A549 (cell line): ENCODE results near the gene LLCFC1. TPM values are rescaled to one million over a fixed set of nuclear protein-coding genes. Genes with fewer than 3 reads are reported as not detected.

ENCODE experiments used
- ATAC-seq, 2 experiments: fragments of 200-7000 bp in 1 of 2; fragments of >200 bp in 1 of 2; cut with Nextera tagmentation in 1 of 2; cut with Tn5 transposase in 1 of 2; 3 replicates each; pipeline versions ENCODE4 v1.8.0 to v1.9.1; 2018 to 2020; ENCODE audit warnings: mild to moderate bottlenecking in 1 of 2, moderate library complexity in 1 of 2
- CTCF ChIA-PET: fragments of 300-600 bp; sonication (Branson Sonifier 250); formaldehyde crosslinking; extraction: SDS; loops from one replicate; lab custom pipeline; 2021; ENCODE audit warnings: antibody characterized with exemption, inconsistent platforms; lab: Yijun Ruan, JAX
- POLR2A ChIA-PET: fragments of 350-600 bp; formaldehyde crosslinking; extraction: SDS; loops from one replicate; lab custom pipeline; 2021; ENCODE audit warnings: antibody characterized with exemption, inconsistent platforms; lab: Yijun Ruan, JAX
- DNase-seq, 2 experiments: peaks; one replicate each; pipeline versions ENCODE4 v3.0.0 to v3.0.0-alpha.2; 2011 to 2016; ENCODE audit warnings: low read depth in 1 of 2, low spot score in 1 of 2
- FAIRE-seq: peaks from 2 replicates; lab custom pipeline; 2011; peaks lifted over from hg19 to GRCh38; lab: Jason Lieb, UNC
- H3K27ac ChIP-seq, 2 experiments: fragments of >200 bp; sonication (Bioruptor Twin); formaldehyde crosslinking; 3 replicates each; pipeline ENCODE4 v1.5.1; 2016 to 2017
- H3K4me1 ChIP-seq: fragments of >200 bp; sonication (Bioruptor Twin); formaldehyde crosslinking; 3 replicates; pipeline ENCODE4 v1.6.1; 2016
- H3K4me2 ChIP-seq: fragments of >200 bp; sonication (Bioruptor Twin); formaldehyde crosslinking; 3 replicates; pipeline ENCODE4 v1.6.1; 2016
- H3K4me3 ChIP-seq: fragments of >200 bp; sonication (Bioruptor Twin); formaldehyde crosslinking; 3 replicates; pipeline ENCODE4 v1.5.1; 2016
- H3K9me3 ChIP-seq: fragments of >200 bp; sonication (Bioruptor Twin); formaldehyde crosslinking; 3 replicates; pipeline ENCODE4 v1.6.1; 2016
- ATOH8 ChIP-seq: fragments of 250-450 bp; sonication (Bioruptor Pico); IDR thresholded peaks from 2 replicates; pipeline ENCODE4 v1.5.0; 2020; ENCODE audit warnings: low read depth, mild to moderate bottlenecking, moderate library complexity
- BCL3 ChIP-seq: fragments of >200 bp; sonication (Bioruptor Twin); formaldehyde crosslinking; IDR thresholded peaks from 3 replicates; pipeline ENCODE4 v1.6.1; 2016
- BHLHE40 ChIP-seq: IDR thresholded peaks from 2 replicates; pipeline ENCODE4 v1.6.1; 2012; ENCODE audit warnings: low read depth, low read length, inconsistent platforms
- CBX2 ChIP-seq: fragments of 200-600 bp; sonication (generic); IDR thresholded peaks from 2 replicates; pipeline ENCODE4 v1.6.1; 2016; ENCODE audit warnings: low read depth, mild to moderate bottlenecking, borderline replicate concordance
- EHF ChIP-seq: fragments of 250-450 bp; sonication (Bioruptor Pico); IDR thresholded peaks from 2 replicates; pipeline ENCODE4 v1.5.0; 2020; ENCODE audit warnings: mild to moderate bottlenecking
- GATA3 ChIP-seq: IDR thresholded peaks from 2 replicates; pipeline ENCODE4 v1.6.1; 2012; ENCODE audit warnings: borderline replicate concordance
- HOXA7 ChIP-seq: fragments of 250-450 bp; sonication (Bioruptor Pico); IDR thresholded peaks from 2 replicates; pipeline ENCODE4 v1.5.0; 2020; ENCODE audit warnings: mild to moderate bottlenecking, moderate library complexity
- KDM5A ChIP-seq: fragments of 200-600 bp; sonication (generic); IDR thresholded peaks from 2 replicates; pipeline ENCODE4 v1.6.1; 2016; ENCODE audit warnings: antibody characterized with exemption, mild to moderate bottlenecking
- MYC ChIP-seq: IDR thresholded peaks from 2 replicates; pipeline ENCODE4 v1.6.1; 2012; ENCODE audit warnings: mild to moderate bottlenecking, inconsistent platforms, low read length, improper control_type of control experiment, borderline replicate concordance
- POLR2AphosphoS2 ChIP-seq: conservative IDR thresholded peaks from 2 replicates; pipeline ENCODE4 v1.6.1; 2012; ENCODE audit warnings: low read length, improper control_type of control experiment, inconsistent platforms
- RAD21 ChIP-seq, 2 experiments: fragments of >200 bp in 1 of 2; sonication (Bioruptor Twin) in 1 of 2; formaldehyde crosslinking in 1 of 2; IDR thresholded peaks in 1 of 2; conservative IDR thresholded peaks in 1 of 2; 2 replicates in 1 of 2; 3 replicates in 1 of 2; pipeline ENCODE4 v1.6.1; 2012 to 2018; ENCODE audit warnings: inconsistent platforms in 1 of 2
- RCOR1 ChIP-seq: fragments of 150-350 bp; IDR thresholded peaks from 2 replicates; pipeline ENCODE4 v1.6.1; 2014; ENCODE audit warnings: antibody characterized with exemption, low read length, low read depth
- RNF2 ChIP-seq: fragments of 200-600 bp; sonication (generic); IDR thresholded peaks from 2 replicates; pipeline ENCODE4 v1.6.1; 2016; ENCODE audit warnings: low read depth, mild to moderate bottlenecking, antibody characterized with exemption, moderate library complexity, borderline replicate concordance
- TFCP2L1 ChIP-seq: fragments of 250-450 bp; sonication (Bioruptor Pico); IDR thresholded peaks from 2 replicates; pipeline ENCODE4 v1.5.0; 2021; ENCODE audit warnings: mild to moderate bottlenecking
- USF2 ChIP-seq: fragments of 450-650 bp; IDR thresholded peaks from 2 replicates; pipeline ENCODE4 v1.6.1; 2014; ENCODE audit warnings: antibody characterized with exemption
- ZC3H11A ChIP-seq: fragments of 450-650 bp; IDR thresholded peaks from 2 replicates; pipeline ENCODE4 v1.6.1; 2014; ENCODE audit warnings: antibody characterized with exemption, mild to moderate bottlenecking
- WGBS: methylation state at CpG from one replicate; pipeline ENCODE4 v1.1.6; 2017; ENCODE audit errors: missing lambda C conversion rate; 5-methylcytosine and 5-hydroxymethylcytosine counted together
- polyA plus RNA-seq, 4 experiments: library from polyadenylated mRNA; depleted of rRNA in 3 of 4; stranded (reverse); fragments of >200 nt; fragmentation: RNase III in 1 of 4; extraction: RNeasy Plus Mini Kit Qiagen cat#74134 plus additional on column Dnase treatment in 1 of 4; gene quantifications; 2 replicates in 3 of 4; 3 replicates in 1 of 4; pipeline ENCODE4 v1.2.3, GENCODE V29; 2011 to 2017
- TF ChIP-seq, protein P1 (sequence below): IDR thresholded peaks from 2 replicates; pipeline ENCODE4 v1.6.1; 2012; ENCODE audit warnings: low read depth, borderline replicate concordance
- TF ChIP-seq, protein P2 (sequence below): fragments of 200-600 bp; sonication (generic); IDR thresholded peaks from 2 replicates; pipeline ENCODE4 v1.6.1; 2016; ENCODE audit warnings: antibody characterized with exemption, mild to moderate bottlenecking, moderate library complexity

Gene LLCFC1
- polyA plus RNA-seq, 2 of the 4 experiments (the other 2 are of a cell fraction), result not detected

GRCh38 chr7:142890874-142891485, 48.3 kb upstream of the LLCFC1 start (continued):
- TF ChIP-seq GATA3 (no peak), POLR2AphosphoS2 (no peak), USF2 (no peak), TFCP2L1 (no peak), CBX2 (no peak)

- TF ChIP-seq, protein P1, sequence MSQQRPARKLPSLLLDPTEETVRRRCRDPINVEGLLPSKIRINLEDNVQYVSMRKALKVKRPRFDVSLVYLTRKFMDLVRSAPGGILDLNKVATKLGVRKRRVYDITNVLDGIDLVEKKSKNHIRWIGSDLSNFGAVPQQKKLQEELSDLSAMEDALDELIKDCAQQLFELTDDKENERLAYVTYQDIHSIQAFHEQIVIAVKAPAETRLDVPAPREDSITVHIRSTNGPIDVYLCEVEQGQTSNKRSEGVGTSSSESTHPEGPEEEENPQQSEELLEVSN, result no peak
- no peak for TF ChIP-seq EHF (CRISPR knock-in tag)
- no peak for TF ChIP-seq KDM5A
- no peak for TF ChIP-seq RAD21 (conservative IDR thresholded peaks at IDR 0.05 in 1 of 2, IDR thresholded peaks at IDR 0.05 in 1 of 2)
- no peak for TF ChIP-seq ZC3H11A
- TF ChIP-seq RCOR1, result no peak
- TF ChIP-seq HOXA7 (CRISPR knock-in tag), result no peak
- no peak for TF ChIP-seq RNF2
- TF ChIP-seq BCL3, result no peak
- no peak for TF ChIP-seq ATOH8 (CRISPR knock-in tag)
- TF ChIP-seq, protein P2, sequence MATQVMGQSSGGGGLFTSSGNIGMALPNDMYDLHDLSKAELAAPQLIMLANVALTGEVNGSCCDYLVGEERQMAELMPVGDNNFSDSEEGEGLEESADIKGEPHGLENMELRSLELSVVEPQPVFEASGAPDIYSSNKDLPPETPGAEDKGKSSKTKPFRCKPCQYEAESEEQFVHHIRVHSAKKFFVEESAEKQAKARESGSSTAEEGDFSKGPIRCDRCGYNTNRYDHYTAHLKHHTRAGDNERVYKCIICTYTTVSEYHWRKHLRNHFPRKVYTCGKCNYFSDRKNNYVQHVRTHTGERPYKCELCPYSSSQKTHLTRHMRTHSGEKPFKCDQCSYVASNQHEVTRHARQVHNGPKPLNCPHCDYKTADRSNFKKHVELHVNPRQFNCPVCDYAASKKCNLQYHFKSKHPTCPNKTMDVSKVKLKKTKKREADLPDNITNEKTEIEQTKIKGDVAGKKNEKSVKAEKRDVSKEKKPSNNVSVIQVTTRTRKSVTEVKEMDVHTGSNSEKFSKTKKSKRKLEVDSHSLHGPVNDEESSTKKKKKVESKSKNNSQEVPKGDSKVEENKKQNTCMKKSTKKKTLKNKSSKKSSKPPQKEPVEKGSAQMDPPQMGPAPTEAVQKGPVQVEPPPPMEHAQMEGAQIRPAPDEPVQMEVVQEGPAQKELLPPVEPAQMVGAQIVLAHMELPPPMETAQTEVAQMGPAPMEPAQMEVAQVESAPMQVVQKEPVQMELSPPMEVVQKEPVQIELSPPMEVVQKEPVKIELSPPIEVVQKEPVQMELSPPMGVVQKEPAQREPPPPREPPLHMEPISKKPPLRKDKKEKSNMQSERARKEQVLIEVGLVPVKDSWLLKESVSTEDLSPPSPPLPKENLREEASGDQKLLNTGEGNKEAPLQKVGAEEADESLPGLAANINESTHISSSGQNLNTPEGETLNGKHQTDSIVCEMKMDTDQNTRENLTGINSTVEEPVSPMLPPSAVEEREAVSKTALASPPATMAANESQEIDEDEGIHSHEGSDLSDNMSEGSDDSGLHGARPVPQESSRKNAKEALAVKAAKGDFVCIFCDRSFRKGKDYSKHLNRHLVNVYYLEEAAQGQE, result no peak
- TF ChIP-seq MYC, result no peak
- TF ChIP-seq BHLHE40, result no peak
- CTCF ChIA-PET, result no interaction called here
- DNase-seq, result no peak
- POLR2A ChIA-PET, result no interaction called here
- Histone ChIP-seq H3K9me3 (no peaks in the 10 kb centered on the region), H3K27ac (no peak overlapping the region), H3K4me2 (no peak overlapping the region), H3K4me1 (no peaks in the 10 kb centered on the region), H3K4me3 (no peak overlapping the region)
- no peak for ATAC-seq
- no peak for FAIRE-seq
- 42% methylated on average over 10 of the region's 10 CpGs for WGBS
These were observed 47.7 kb upstream of the LLCFC1 start for GRCh38 chr7:142891490-142892082.
